Common myeloid progenitor, CD34-positive (primary cell): ENCODE data around the gene ARSG. TPM values are rescaled to one million over a fixed set of nuclear protein-coding genes. Genes with fewer than 3 reads are reported as not detected.

Experiments used
- CTCF ChIA-PET: fragments of 350-600 bp; sonication (Branson Sonifier 250); formaldehyde crosslinking; loops from one replicate; lab custom pipeline; 2021; ENCODE audit warnings: antibody characterized with exemption; lab: Charles Lee
- POLR2A ChIA-PET: fragments of 350-600 bp; sonication (Branson Sonifier 250); formaldehyde crosslinking; loops from one replicate; lab custom pipeline; 2021; ENCODE audit warnings: antibody characterized with exemption; lab: Charles Lee
- DNase-seq, 3 donors: peaks; one replicate each; pipeline versions ENCODE4 v3.0.0 to v3.0.0-alpha.2; 2013
- H3K27ac ChIP-seq, 2 experiments: 1 replicate in 1 of 2; 2 replicates in 1 of 2; pipeline ENCODE4 v1.7.0; 2013; ENCODE audit warnings: inconsistent platforms in 2 of 2, low read length in 2 of 2, mild to moderate bottlenecking in 2 of 2, low read depth in 1 of 2, moderate library complexity in 1 of 2; ENCODE audit not compliant: severe bottlenecking in 2 of 2, insufficient read depth in 1 of 2, poor library complexity in 1 of 2
- H3K27me3 ChIP-seq, 5 experiments: replicated peaks in 2 of 5; 1 replicate in 3 of 5; 2 replicates in 2 of 5; pipeline versions ENCODE4 v1.6.1 to v1.7.0; 2013; ENCODE audit warnings: low read length in 4 of 5, mild to moderate bottlenecking in 2 of 5, moderate library complexity in 2 of 5, inconsistent platforms in 1 of 5; ENCODE audit not compliant: insufficient read depth in 5 of 5, control insufficient read depth in 4 of 5
- H3K36me3 ChIP-seq, 4 experiments: 1 replicate in 2 of 4; 2 replicates in 2 of 4; pipeline versions ENCODE4 v1.6.1 to v1.7.0; 2013; ENCODE audit warnings: low read length in 3 of 4, control low read depth in 1 of 4, mild to moderate bottlenecking in 1 of 4; ENCODE audit not compliant: control insufficient read depth in 4 of 4, insufficient read depth in 4 of 4
- H3K4me1 ChIP-seq, 4 experiments: 1 replicate in 3 of 4; 2 replicates in 1 of 4; pipeline versions ENCODE4 v1.6.1 to v1.7.1; 2013; ENCODE audit warnings: low read length in 3 of 4, mild to moderate bottlenecking in 3 of 4, control low read depth in 1 of 4, inconsistent platforms in 1 of 4, moderate library complexity in 1 of 4; ENCODE audit not compliant: control insufficient read depth in 4 of 4, insufficient read depth in 4 of 4; ENCODE audit errors: control extremely low read depth in 1 of 4
- H3K4me3 ChIP-seq, 7 experiments: 1 replicate in 4 of 7; 2 replicates in 3 of 7; pipeline versions ENCODE4 v1.5.1 to v1.7.0; 2013; ENCODE audit warnings: mild to moderate bottlenecking in 7 of 7, low read length in 6 of 7, moderate library complexity in 6 of 7, inconsistent platforms in 2 of 7, low read depth in 2 of 7, control low read depth in 1 of 7; ENCODE audit not compliant: insufficient read depth in 4 of 7, control insufficient read depth in 1 of 7; ENCODE audit errors: extremely low read depth in 1 of 7
- H3K9me3 ChIP-seq, 5 experiments: 1 replicate in 4 of 5; 2 replicates in 1 of 5; pipeline versions ENCODE4 v1.6.1 to v1.7.1; 2013; ENCODE audit warnings: low read length in 4 of 5, mild to moderate bottlenecking in 2 of 5, inconsistent platforms in 1 of 5, low read depth in 1 of 5, moderate library complexity in 1 of 5; ENCODE audit not compliant: control insufficient read depth in 4 of 5, insufficient read depth in 2 of 5; ENCODE audit errors: control extremely low read depth in 1 of 5
- WGBS: methylation state at CpG from one replicate; pipeline ENCODE4 v1.1.5; 2013; ENCODE audit not compliant: insufficient coverage; 5-methylcytosine and 5-hydroxymethylcytosine counted together
- polyA plus RNA-seq: library from polyadenylated mRNA; unstranded; fragments of 120-200 nt; gene quantifications from one replicate; pipeline ENCODE4 v1.2.1, GENCODE V29; 2013

ARSG gene
- 1.0 TPM for polyA plus RNA-seq

- WGBS = 0% methylated on average over 79 of the region's 96 CpGs
- POLR2A ChIA-PET = no interaction called here
- H3K4me3 ChIP-seq = peak within 1 kb of the TSS; percentile 46 to 75 (median 67)
- no peak within 1 kb of the TSS for H3K27ac ChIP-seq
- CTCF ChIA-PET = interaction anchor here (0.8 to 1.5 kb wide), 2 partner anchors 27 to 56 kb away, joined by 3 to 5 read pairs; no protein-coding TSS in a partner anchor
- no peaks in the 10 kb centered on the region for H3K9me3 ChIP-seq
- peaks cover 18 to 44% (median 42%) of the 10 kb centered on the region in 4 experiments for H3K4me1 ChIP-seq
- H3K36me3 ChIP-seq = no peaks in the 10 kb centered on the region
- peaks cover 0 to 25% (median 4%) of the 10 kb centered on the region in 5 experiments for H3K27me3 ChIP-seq
- DNase-seq = peak; percentile 41 to 76 (median 65)
These were observed at the start of gene ARSG, which contains the start of gene SLC16A6 for GRCh38 chr17:68290955-68291835. TSS of gene ARSG (plus strand) at chr17:68291495. CDS start at chr17:68307494, 15,999 bp downstream. TSS of gene SLC16A6 (minus strand) at chr17:68291127. CDS start at chr17:68278320, 12,807 bp downstream.

- ChIA-PET POLR2A (interaction anchor here (0.5 to 1.4 kb wide), 2 partner anchors 8 to 9 kb away, joined by 4 to 5 read pairs; no protein-coding TSS in a partner anchor), CTCF (interaction anchor here (1.2 to 1.3 kb wide), 2 partner anchors 33 to 216 kb away, joined by 3 to 5 read pairs; no protein-coding TSS in a partner anchor)
- no peak overlapping the region for H3K27ac ChIP-seq
- peak overlapping the region in 3 of 7 experiments; percentile 23 to 80 (median 62) for H3K4me3 ChIP-seq
- no peaks in the 10 kb centered on the region for H3K27me3 ChIP-seq
- no peak for DNase-seq
- H3K9me3 ChIP-seq = no peaks in the 10 kb centered on the region
- H3K4me1 ChIP-seq = peaks cover 0 to 32% (median 23%) of the 10 kb centered on the region in 4 experiments
- WGBS = 99% methylated on average over 20 of the region's 24 CpGs
- H3K36me3 ChIP-seq = peaks cover 0 to 2% (median 0%) of the 10 kb centered on the region in 4 experiments
These were observed 44.8 kb upstream of the ARSG start for GRCh38 chr17:68246271-68247028.

- ChIA-PET POLR2A (interaction anchor here (0.6 to 1.6 kb wide), 9 partner anchors 8 to 255 kb away, joined by 3 to 8 read pairs (median 4); no protein-coding TSS in a partner anchor), CTCF (interaction anchor here (0.8 to 1.9 kb wide), 6 partner anchors 34 to 219 kb away, joined by 3 to 6 read pairs (median 3); no protein-coding TSS in a partner anchor)
- Histone ChIP-seq H3K4me3 (peak within 1 kb of the TSS; percentile 62 to 89 (median 80)), H3K9me3 (no peaks in the 10 kb centered on the region), H3K4me1 (peaks cover 0 to 32% (median 24%) of the 10 kb centered on the region in 4 experiments), H3K27me3 (no peaks in the 10 kb centered on the region), H3K27ac (peak within 1 kb of the TSS; percentile 80 to 90), H3K36me3 (peaks cover 0 to 2% (median under 1%) of the 10 kb centered on the region in 4 experiments)
- WGBS = 0% methylated on average over 88 of the region's 97 CpGs
- peak; percentile 93 to 97 (median 97) for DNase-seq
These were observed 43.7 kb upstream of the ARSG start, which contains the start of gene AMZ2 for GRCh38 chr17:68247445-68248198. TSS of gene AMZ2 (plus strand) at chr17:68248043. CDS start at chr17:68250188, 2,145 bp downstream.

- H3K9me3 ChIP-seq = no peaks in the 10 kb centered on the region
- peak overlapping the region; percentile 78 to 90 for H3K27ac ChIP-seq
- ChIA-PET CTCF (interaction anchor here (0.8 to 1.9 kb wide), 8 partner anchors 10 to 218 kb away, joined by 3 to 6 read pairs (median 3); no protein-coding TSS in a partner anchor), POLR2A (interaction anchor here (0.6 to 1.6 kb wide), 9 partner anchors 8 to 254 kb away, joined by 3 to 8 read pairs (median 4); no protein-coding TSS in a partner anchor)
- peak in 2 of 3 donors; percentile 54 to 60 for DNase-seq
- H3K27me3 ChIP-seq = no peaks in the 10 kb centered on the region
- peak overlapping the region; percentile 62 to 89 (median 80) for H3K4me3 ChIP-seq
- peaks cover 0 to 2% (median under 1%) of the 10 kb centered on the region in 4 experiments for H3K36me3 ChIP-seq
- peaks cover 4 to 37% (median 29%) of the 10 kb centered on the region in 4 experiments for H3K4me1 ChIP-seq
- 0% methylated on average over 17 of the region's 19 CpGs for WGBS
These were observed 43.0 kb upstream of the ARSG start for GRCh38 chr17:68248199-68248825.

GRCh38 chr17:68248891-68249290 is 42.4 kb upstream of the ARSG start:
- H3K4me3 ChIP-seq = peak overlapping the region in 3 of 7 experiments; percentile 80 to 89 (median 82)
- H3K27ac ChIP-seq = peak overlapping the region in 1 of 2 experiments; percentile 43
- 23% methylated on average over 3 of the region's 5 CpGs for WGBS
- H3K4me1 ChIP-seq = peaks cover 4 to 43% (median 32%) of the 10 kb centered on the region in 4 experiments
- H3K36me3 ChIP-seq = peaks cover 0 to 2% (median under 1%) of the 10 kb centered on the region in 4 experiments
- no peaks in the 10 kb centered on the region for H3K9me3 ChIP-seq
- DNase-seq = peak in 2 of 3 donors; percentile 64 to 73
- CTCF ChIA-PET = interaction anchor here (0.8 to 1.9 kb wide), 7 partner anchors 10 to 218 kb away, joined by 3 to 6 read pairs (median 3); no protein-coding TSS in a partner anchor
- POLR2A ChIA-PET = interaction anchor here (1.1 to 1.6 kb wide), 2 partner anchors 10 to 12 kb away, joined by 4 to 8 read pairs; no protein-coding TSS in a partner anchor
- H3K27me3 ChIP-seq = no peaks in the 10 kb centered on the region
